GM12874 (cell line): ENCODE measurements around the gene RALY.

Experiments
- TF ChIP-seq, protein P1 (sequence below): IDR thresholded peaks from 2 replicates; pipeline ENCODE4 v1.5.1; 2011; ENCODE audit warnings: low read depth, mild to moderate bottlenecking, control low read depth, low read length, moderate library complexity; ENCODE audit not compliant: insufficient read depth

RALY gene

DNA sequence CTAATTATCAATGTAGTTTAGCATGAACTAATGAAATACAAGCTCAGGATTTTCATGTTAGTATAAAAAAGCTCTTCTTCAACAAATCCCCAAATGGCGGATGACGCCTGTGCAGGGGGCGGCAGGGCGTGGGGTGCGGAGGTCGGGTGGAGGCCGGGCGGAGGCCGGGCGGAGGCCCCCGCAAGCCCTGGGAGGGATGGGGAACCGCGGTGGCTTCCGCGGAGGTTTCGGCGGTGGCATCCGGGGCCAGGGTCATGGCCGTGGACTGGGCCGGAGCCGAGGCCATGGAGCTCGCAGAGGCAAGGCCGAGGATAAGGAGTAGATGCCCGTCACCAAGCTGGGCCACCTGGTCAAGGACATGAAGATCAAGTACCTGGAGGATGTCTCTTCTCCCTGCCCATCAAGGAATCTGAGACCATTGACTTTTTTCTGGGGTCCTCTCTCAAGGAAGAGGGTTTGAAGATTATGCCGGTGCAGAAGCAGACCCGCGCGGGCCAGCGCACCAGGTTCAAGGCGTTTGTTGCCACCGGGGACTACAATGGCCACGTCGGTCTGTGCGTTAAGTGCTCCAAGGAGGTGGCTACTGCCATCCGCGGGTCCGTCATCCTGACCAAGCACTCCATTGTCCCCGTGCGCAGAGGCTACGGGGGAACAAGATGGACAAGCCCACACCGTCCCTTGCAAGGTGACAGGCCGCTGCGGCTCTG is 128.7 kb downstream of the RALY start:
- TF ChIP-seq, protein P1, sequence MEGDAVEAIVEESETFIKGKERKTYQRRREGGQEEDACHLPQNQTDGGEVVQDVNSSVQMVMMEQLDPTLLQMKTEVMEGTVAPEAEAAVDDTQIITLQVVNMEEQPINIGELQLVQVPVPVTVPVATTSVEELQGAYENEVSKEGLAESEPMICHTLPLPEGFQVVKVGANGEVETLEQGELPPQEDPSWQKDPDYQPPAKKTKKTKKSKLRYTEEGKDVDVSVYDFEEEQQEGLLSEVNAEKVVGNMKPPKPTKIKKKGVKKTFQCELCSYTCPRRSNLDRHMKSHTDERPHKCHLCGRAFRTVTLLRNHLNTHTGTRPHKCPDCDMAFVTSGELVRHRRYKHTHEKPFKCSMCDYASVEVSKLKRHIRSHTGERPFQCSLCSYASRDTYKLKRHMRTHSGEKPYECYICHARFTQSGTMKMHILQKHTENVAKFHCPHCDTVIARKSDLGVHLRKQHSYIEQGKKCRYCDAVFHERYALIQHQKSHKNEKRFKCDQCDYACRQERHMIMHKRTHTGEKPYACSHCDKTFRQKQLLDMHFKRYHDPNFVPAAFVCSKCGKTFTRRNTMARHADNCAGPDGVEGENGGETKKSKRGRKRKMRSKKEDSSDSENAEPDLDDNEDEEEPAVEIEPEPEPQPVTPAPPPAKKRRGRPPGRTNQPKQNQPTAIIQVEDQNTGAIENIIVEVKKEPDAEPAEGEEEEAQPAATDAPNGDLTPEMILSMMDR, result no peak

DNA sequence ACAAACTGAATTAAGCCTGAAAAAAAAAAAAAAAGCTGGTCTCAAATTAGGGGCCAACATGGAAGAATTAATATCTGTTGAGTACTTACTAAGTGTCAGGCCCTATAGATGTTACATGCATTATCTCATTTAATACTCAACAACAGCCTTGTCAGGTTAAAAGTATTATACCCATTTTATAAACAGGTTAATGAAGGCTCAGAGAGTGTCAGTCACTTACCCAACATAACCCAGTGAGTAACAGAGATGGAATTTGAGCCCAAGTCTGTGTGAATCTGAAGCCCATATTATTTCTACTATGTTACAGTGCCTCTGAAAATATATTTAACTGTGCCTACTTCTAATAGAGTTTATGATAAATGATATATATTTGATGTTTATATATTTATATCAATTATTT is 129.6 kb downstream of the RALY start:
- TF ChIP-seq, protein P1, result no peak

DNA sequence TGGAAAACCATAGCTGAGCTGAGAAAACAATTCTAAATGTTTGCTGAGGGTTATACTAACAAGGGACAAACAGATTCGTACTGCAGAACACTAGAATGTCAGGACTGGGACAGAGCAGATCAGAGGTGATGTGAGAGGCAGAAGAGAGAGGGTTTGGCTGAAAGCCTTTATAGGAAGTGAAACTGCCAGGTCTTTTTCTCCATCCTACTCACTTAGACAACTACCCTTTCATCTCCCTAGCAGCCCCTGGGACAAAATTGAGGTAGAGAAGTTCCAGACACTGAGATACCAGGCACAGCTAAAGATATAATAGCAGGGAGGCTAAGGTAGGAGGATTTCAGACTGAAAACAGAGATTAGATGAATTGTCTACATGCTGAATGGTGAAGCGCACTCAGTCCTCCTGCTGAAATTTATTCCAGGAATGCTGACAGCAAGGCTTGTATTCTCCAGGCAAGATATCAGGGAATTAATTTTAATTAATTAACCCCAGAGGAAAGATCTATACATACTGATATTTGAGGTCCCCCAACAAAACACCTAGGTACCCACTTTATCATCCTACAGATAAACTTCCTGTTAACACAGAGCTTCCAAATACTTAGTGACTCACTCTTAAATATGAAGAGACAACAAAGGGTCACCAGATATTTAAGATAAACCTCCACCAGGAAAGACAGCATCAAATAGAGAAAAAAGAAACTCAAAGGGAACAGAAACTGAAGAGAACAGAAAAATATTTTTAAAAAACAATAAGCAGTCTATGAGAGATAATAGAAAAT is 130.9 kb downstream of the RALY start:
- TF ChIP-seq, protein P1, result no peak

DNA sequence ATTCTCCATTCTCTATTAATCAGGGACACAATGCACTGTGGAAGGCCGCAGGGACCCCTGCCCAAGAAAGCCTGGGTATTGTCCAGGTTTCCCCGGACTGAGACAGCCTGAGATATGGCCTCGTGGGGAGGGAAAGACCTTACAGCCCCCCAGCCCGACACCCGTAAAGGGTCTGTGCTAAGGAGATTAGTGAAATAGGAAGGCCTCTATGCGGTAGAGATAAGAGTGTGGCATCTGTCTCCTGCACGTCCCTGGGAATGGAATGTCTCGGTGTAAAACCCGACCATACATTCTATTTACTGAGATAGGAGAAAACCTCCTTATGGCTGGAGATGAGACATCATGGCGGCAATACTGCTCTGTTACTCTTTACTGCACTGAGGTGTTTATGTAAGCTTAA is 134.1 kb downstream of the RALY start:
- TF ChIP-seq, protein P1, result no peak

DNA sequence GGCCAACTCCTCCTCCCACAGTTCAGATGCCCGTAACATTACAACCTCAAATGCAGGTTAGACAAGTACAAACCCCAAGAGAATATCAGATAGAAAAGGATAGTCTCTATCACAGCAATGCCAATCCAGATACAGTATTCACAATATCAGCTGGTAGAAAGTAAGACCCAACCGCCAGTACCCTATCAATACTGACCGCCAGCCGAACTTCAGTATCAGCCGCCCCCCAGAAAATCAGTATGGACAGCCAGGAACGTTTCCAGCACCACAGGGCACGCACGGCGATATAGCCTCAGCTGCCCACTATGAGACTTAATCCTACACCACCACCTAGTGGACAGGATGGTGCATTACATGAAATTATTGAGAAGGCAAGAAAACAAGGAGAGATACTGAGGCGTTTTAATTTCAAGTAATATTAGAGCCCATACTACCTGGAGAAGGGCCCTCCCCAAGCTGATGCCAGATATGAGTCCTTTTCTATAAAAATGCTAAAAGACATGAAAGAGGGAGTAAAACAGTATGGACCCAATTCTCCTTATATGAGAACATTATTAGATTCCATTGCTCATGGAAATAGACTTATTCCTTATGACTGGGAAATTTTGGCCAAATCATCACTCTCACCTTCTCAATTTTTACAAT is 135.9 kb downstream of the RALY start:
- TF ChIP-seq, protein P1, result peak; percentile 66

DNA sequence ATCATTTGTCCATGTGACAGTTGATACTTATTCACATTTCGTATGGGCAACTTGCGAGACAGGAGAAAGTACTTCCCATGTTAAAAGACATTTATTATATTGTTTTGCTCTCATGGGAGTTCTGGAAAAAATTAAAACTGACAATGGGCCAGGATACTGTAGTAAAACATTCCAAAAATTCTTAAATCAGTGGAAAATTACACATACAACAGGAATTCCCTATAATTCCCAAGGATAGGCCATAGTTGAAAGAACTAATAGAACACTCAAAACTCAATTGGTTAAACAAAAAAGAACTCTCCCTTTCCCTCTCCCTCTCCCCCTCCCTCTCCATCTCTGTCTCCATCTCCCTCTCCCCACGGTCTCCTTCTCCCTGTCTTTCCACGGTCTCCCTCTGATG is 137.8 kb downstream of the RALY start:
- TF ChIP-seq, protein P1, result no peak
